WTC11 (cell line): ENCODE data around the gene CD19. TPM values are rescaled to one million over a fixed set of nuclear protein-coding genes. Genes with fewer than 3 reads are reported as not detected.

ENCODE experiments used
- ATAC-seq: fragments of 200-7000 bp; cut with Tn5 transposase; 2 replicates; pipeline ENCODE4 v1.10.0; 2021; ENCODE audit warnings: mild to moderate bottlenecking, moderate library complexity
- CTCF ChIA-PET: fragments of 300-600 bp; sonication (Branson Sonifier 250); formaldehyde crosslinking; loops from one replicate; lab custom pipeline; 2021; ENCODE audit warnings: antibody characterized with exemption; lab: Charles Lee
- POLR2A ChIA-PET: fragments of 350-600 bp; sonication (Branson Sonifier 250); formaldehyde crosslinking; loops from one replicate; lab custom pipeline; 2021; ENCODE audit warnings: antibody characterized with exemption; lab: Charles Lee
- DNase-seq: peaks from one replicate; pipeline ENCODE4 v3.0.0; 2021; ENCODE audit warnings: low spot score
- H3K27ac Mint-ChIP-seq: 2 replicates; pipeline ENCODE4 v1.8.0; 2021; ENCODE audit warnings: mixed read lengths
- H3K27me3 Mint-ChIP-seq: 2 replicates; pipeline ENCODE4 v1.8.0; 2021; ENCODE audit warnings: low read depth, mild to moderate bottlenecking, moderate library complexity, mixed read lengths
- H3K36me3 Mint-ChIP-seq: 2 replicates; pipeline ENCODE4 v1.8.0; 2021; ENCODE audit warnings: mixed read lengths
- H3K4me1 Mint-ChIP-seq: 2 replicates; pipeline ENCODE4 v1.8.0; 2022; ENCODE audit warnings: mixed read lengths
- H3K4me3 Mint-ChIP-seq: 2 replicates; pipeline ENCODE4 v1.8.0; 2021; ENCODE audit warnings: mild to moderate bottlenecking, moderate library complexity, mixed read lengths
- H3K9me3 Mint-ChIP-seq: 2 replicates; pipeline ENCODE4 v1.8.0; 2021; ENCODE audit warnings: mixed read lengths
- CREB1 ChIP-seq: sonication (generic); formaldehyde crosslinking; IDR thresholded peaks from 2 replicates; pipeline ENCODE4 v1.8.0; 2023; ENCODE audit warnings: mild to moderate bottlenecking, missing genetic modification reagents
- FOXP1 ChIP-seq: sonication (generic); formaldehyde crosslinking; IDR thresholded peaks from 2 replicates; pipeline ENCODE4 v1.8.0; 2022; ENCODE audit warnings: missing genetic modification reagents, mild to moderate bottlenecking, moderate library complexity, borderline replicate concordance
- GABPB1 ChIP-seq: sonication (generic); formaldehyde crosslinking; IDR thresholded peaks from 2 replicates; pipeline ENCODE4 v1.8.1; 2023; ENCODE audit warnings: mild to moderate bottlenecking, missing genetic modification reagents
- JAZF1 ChIP-seq: fragments of 250-450 bp; sonication (Bioruptor Pico); IDR thresholded peaks from 2 replicates; pipeline ENCODE4 v1.9.0; 2021; ENCODE audit warnings: moderate library complexity, mild to moderate bottlenecking, inconsistent platforms
- JUN ChIP-seq: sonication (generic); formaldehyde crosslinking; IDR thresholded peaks from 2 replicates; pipeline ENCODE4 v1.8.0; 2023; ENCODE audit warnings: mild to moderate bottlenecking, missing genetic modification reagents
- MXD4 ChIP-seq: fragments of 250-450 bp; sonication (Bioruptor Pico); IDR thresholded peaks from 2 replicates; pipeline ENCODE4 v1.8.0; 2021; ENCODE audit warnings: mild to moderate bottlenecking, moderate library complexity, borderline replicate concordance
- NR2C2 ChIP-seq: sonication (generic); formaldehyde crosslinking; IDR thresholded peaks from 2 replicates; pipeline ENCODE4 v1.8.0; 2022; ENCODE audit warnings: mild to moderate bottlenecking, missing genetic modification reagents
- RORB ChIP-seq: fragments of 250-450 bp; sonication (Bioruptor Pico); IDR thresholded peaks from 2 replicates; pipeline ENCODE4 v1.9.0; 2021; ENCODE audit warnings: mild to moderate bottlenecking
- SP1 ChIP-seq: sonication (generic); formaldehyde crosslinking; conservative IDR thresholded peaks from 2 replicates; pipeline ENCODE4 v1.8.1; 2022; ENCODE audit warnings: missing genetic modification reagents
- TEAD1 ChIP-seq: sonication (generic); formaldehyde crosslinking; IDR thresholded peaks from 2 replicates; pipeline ENCODE4 v1.8.0; 2022; ENCODE audit warnings: mild to moderate bottlenecking, missing genetic modification reagents
- TEAD4 ChIP-seq: sonication (generic); formaldehyde crosslinking; IDR thresholded peaks from 2 replicates; pipeline ENCODE4 v1.8.0; 2022; ENCODE audit warnings: mild to moderate bottlenecking, missing genetic modification reagents
- TP53 ChIP-seq: sonication (generic); formaldehyde crosslinking; IDR thresholded peaks from 2 replicates; pipeline ENCODE4 v1.8.1; 2023; ENCODE audit warnings: mild to moderate bottlenecking, missing genetic modification reagents
- ZNF121 ChIP-seq: sonication (generic); formaldehyde crosslinking; IDR thresholded peaks from 2 replicates; pipeline ENCODE4 v1.8.0; 2023; ENCODE audit warnings: missing genetic modification reagents
- ZNF423 ChIP-seq: fragments of 250-450 bp; sonication (Bioruptor Pico); IDR thresholded peaks from 2 replicates; pipeline ENCODE4 v2.1.2; 2022; ENCODE audit warnings: mild to moderate bottlenecking, moderate library complexity
- total RNA-seq: library from RNA; stranded (reverse); gene quantifications from 3 replicates; pipeline ENCODE4 v1.2.3, GENCODE V29; 2021
- TF ChIP-seq, protein P1 (sequence below): fragments of 250-450 bp; sonication (Bioruptor Pico); IDR thresholded peaks from 2 replicates; pipeline ENCODE4 v1.9.0; 2021; ENCODE audit warnings: mild to moderate bottlenecking
- TF ChIP-seq, protein P2 (sequence below): sonication (generic); formaldehyde crosslinking; IDR thresholded peaks from 2 replicates; pipeline ENCODE4 v1.8.1; 2023; ENCODE audit warnings: mild to moderate bottlenecking, moderate library complexity, missing genetic modification reagents
- TF ChIP-seq, protein P3 (sequence below): sonication (generic); formaldehyde crosslinking; IDR thresholded peaks from 2 replicates; pipeline ENCODE4 v1.8.0; 2022; ENCODE audit warnings: mild to moderate bottlenecking, missing genetic modification reagents
- TF ChIP-seq, protein P4 (sequence below): sonication (generic); formaldehyde crosslinking; IDR thresholded peaks from 2 replicates; pipeline ENCODE4 v1.8.1; 2022; ENCODE audit warnings: mild to moderate bottlenecking, moderate library complexity, missing genetic modification reagents
- TF ChIP-seq, protein P5 (sequence below): fragments of 250-450 bp; sonication (Bioruptor Pico); conservative IDR thresholded peaks from 2 replicates; pipeline ENCODE4 v1.9.0; 2021; ENCODE audit warnings: mild to moderate bottlenecking
- TF ChIP-seq, protein P6 (sequence below): fragments of 200-600 bp; IDR thresholded peaks from 2 replicates; pipeline ENCODE4 v1.8.0; 2022; ENCODE audit warnings: antibody characterized with exemption

The CD19 gene
- total RNA-seq, 1 experiment from 2014 or later: 0.90 TPM

DNA sequence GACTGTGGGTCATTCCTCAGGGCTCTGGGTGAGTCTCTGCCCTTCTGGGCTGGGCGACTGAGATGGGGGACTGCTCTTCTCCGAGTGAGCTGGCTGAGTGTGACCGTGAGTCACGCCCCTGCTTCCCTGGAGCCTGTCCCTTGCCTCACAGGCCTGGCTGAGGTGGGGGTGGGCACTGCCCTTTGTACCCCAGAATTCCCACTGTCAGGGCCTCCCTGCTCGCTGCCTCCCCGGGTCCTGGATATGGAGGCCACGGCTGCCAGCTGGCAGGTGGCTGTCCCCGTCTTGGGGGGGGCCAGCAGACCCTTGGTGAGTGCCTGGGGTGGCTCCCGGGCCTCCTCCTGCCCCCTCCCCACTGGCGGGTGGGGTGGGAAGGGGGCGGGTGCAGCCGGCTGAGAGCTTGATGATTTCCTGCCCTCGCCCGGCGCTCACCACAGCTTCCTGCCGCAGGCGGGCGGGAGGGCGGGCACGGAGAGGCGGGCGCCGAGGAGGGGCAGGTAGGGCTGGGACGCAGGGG, 52.9 kb downstream of the CD19 start, which contains the start of gene LAT (continued):
- TF ChIP-seq, protein P1, sequence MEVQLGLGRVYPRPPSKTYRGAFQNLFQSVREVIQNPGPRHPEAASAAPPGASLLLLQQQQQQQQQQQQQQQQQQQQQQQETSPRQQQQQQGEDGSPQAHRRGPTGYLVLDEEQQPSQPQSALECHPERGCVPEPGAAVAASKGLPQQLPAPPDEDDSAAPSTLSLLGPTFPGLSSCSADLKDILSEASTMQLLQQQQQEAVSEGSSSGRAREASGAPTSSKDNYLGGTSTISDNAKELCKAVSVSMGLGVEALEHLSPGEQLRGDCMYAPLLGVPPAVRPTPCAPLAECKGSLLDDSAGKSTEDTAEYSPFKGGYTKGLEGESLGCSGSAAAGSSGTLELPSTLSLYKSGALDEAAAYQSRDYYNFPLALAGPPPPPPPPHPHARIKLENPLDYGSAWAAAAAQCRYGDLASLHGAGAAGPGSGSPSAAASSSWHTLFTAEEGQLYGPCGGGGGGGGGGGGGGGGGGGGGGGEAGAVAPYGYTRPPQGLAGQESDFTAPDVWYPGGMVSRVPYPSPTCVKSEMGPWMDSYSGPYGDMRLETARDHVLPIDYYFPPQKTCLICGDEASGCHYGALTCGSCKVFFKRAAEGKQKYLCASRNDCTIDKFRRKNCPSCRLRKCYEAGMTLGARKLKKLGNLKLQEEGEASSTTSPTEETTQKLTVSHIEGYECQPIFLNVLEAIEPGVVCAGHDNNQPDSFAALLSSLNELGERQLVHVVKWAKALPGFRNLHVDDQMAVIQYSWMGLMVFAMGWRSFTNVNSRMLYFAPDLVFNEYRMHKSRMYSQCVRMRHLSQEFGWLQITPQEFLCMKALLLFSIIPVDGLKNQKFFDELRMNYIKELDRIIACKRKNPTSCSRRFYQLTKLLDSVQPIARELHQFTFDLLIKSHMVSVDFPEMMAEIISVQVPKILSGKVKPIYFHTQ: no peak
- no peak for TF ChIP-seq ZNF121 (CRISPR knock-in tag)
- TF ChIP-seq, protein P2, sequence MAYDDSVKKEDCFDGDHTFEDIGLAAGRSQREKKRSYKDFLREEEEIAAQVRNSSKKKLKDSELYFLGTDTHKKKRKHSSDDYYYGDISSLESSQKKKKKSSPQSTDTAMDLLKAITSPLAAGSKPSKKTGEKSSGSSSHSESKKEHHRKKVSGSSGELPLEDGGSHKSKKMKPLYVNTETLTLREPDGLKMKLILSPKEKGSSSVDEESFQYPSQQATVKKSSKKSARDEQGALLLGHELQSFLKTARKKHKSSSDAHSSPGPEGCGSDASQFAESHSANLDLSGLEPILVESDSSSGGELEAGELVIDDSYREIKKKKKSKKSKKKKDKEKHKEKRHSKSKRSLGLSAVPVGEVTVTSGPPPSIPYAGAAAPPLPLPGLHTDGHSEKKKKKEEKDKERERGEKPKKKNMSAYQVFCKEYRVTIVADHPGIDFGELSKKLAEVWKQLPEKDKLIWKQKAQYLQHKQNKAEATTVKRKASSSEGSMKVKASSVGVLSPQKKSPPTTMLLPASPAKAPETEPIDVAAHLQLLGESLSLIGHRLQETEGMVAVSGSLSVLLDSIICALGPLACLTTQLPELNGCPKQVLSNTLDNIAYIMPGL (CRISPR knock-in tag): no peak
- no peak for TF ChIP-seq TP53 (CRISPR knock-in tag)
- TF ChIP-seq SP1 (CRISPR knock-in tag): no peak
- TF ChIP-seq, protein P3, sequence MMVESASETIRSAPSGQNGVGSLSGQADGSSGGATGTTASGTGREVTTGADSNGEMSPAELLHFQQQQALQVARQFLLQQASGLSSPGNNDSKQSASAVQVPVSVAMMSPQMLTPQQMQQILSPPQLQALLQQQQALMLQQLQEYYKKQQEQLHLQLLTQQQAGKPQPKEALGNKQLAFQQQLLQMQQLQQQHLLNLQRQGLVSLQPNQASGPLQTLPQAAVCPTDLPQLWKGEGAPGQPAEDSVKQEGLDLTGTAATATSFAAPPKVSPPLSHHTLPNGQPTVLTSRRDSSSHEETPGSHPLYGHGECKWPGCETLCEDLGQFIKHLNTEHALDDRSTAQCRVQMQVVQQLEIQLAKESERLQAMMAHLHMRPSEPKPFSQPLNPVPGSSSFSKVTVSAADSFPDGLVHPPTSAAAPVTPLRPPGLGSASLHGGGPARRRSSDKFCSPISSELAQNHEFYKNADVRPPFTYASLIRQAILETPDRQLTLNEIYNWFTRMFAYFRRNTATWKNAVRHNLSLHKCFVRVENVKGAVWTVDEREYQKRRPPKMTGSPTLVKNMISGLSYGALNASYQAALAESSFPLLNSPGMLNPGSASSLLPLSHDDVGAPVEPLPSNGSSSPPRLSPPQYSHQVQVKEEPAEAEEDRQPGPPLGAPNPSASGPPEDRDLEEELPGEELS (CRISPR knock-in tag): no peak

DNA sequence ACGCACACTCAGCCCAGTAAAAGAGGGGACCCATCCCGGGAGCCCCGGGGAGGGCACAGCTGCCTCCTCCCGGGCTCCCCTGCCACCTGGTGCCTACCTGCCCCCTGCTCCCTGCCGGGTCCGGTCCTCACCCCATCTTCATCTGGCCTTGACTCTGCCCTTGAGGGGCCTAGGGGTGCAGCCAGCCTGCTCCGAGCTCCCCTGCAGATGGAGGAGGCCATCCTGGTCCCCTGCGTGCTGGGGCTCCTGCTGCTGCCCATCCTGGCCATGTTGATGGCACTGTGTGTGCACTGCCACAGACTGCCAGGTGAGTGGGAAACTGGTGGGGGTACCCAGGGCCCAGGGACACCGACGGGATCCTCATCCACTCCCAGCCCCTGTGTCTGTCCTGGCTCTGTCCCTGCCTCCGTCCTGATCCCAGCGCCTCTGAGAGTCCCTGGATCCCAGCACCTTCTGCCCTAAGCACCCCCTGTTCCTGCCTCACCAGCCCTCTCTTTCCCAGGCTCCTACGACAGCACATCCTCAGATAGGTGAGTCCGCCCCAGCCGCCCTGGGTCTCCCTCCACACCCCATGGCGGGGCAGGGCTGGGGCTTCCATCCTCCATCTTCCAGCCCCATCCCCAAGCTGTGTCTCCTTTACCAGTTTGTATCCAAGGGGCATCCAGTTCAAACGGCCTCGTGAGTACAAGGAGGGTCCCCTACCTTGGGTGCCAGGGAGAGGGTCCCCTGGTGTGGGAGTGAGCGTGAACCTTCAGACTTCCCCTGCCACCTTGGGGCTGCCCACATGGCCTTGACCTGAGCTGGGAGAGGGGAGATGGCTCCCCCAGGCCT, 53.7 kb downstream of the CD19 start:
- ChIA-PET POLR2A (no interaction called here), CTCF (no interaction called here)
- no peaks in the 10 kb centered on the region for H3K4me1 Mint-ChIP-seq
- no peak overlapping the region for H3K27ac Mint-ChIP-seq
- peaks cover 28% of the 10 kb centered on the region for H3K36me3 Mint-ChIP-seq
- no peak for TF ChIP-seq FOXP1
- TF ChIP-seq MXD4 (CRISPR knock-in tag): no peak
- TF ChIP-seq JUN (CRISPR knock-in tag): no peak
- TF ChIP-seq TEAD1 (CRISPR knock-in tag): no peak
- TF ChIP-seq CREB1 (CRISPR knock-in tag): no peak
- TF ChIP-seq, protein P4, sequence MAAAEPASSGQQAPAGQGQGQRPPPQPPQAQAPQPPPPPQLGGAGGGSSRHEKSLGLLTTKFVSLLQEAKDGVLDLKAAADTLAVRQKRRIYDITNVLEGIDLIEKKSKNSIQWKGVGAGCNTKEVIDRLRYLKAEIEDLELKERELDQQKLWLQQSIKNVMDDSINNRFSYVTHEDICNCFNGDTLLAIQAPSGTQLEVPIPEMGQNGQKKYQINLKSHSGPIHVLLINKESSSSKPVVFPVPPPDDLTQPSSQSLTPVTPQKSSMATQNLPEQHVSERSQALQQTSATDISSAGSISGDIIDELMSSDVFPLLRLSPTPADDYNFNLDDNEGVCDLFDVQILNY (CRISPR knock-in tag): no peak
- TF ChIP-seq NR2C2 (CRISPR knock-in tag): no peak
- TF ChIP-seq, protein P5, sequence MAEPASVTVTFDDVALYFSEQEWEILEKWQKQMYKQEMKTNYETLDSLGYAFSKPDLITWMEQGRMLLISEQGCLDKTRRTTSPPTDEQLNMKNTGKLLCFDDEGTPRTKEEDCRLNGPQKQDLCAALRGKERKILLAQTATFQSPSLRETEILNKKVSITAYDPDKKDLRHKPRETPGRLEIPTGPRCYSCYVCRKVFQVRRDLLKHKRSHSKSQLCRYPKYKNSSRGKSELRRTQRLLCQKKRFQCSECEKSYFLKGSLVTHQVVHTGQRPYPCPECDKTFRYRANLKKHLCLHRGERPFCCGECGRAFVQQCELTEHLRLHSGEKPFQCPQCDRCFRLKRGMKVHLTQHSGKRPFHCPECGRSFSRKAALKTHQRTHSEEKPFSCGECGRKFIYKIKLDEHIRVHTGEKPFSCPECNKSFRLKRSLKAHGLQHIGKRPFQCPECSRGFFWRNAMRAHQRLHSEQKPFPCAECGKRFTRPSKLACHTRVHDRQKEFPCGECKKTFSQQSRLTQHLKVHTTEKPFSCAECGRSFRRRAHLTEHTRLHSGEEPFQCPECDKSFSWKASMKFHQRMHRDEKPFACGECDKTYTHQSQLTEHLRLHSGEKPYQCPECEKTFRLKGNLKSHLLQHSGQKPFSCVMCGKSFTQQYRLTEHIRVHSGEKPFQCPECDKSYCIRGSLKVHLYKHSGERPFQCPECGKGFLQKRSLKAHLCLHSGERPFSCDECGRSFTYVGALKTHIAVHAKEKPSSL (CRISPR knock-in tag): no peak
- TF ChIP-seq, protein P6, sequence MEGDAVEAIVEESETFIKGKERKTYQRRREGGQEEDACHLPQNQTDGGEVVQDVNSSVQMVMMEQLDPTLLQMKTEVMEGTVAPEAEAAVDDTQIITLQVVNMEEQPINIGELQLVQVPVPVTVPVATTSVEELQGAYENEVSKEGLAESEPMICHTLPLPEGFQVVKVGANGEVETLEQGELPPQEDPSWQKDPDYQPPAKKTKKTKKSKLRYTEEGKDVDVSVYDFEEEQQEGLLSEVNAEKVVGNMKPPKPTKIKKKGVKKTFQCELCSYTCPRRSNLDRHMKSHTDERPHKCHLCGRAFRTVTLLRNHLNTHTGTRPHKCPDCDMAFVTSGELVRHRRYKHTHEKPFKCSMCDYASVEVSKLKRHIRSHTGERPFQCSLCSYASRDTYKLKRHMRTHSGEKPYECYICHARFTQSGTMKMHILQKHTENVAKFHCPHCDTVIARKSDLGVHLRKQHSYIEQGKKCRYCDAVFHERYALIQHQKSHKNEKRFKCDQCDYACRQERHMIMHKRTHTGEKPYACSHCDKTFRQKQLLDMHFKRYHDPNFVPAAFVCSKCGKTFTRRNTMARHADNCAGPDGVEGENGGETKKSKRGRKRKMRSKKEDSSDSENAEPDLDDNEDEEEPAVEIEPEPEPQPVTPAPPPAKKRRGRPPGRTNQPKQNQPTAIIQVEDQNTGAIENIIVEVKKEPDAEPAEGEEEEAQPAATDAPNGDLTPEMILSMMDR: no peak
- TF ChIP-seq RORB (CRISPR knock-in tag): no peak
- no peak for TF ChIP-seq JAZF1 (CRISPR knock-in tag)
- TF ChIP-seq ZNF423 (CRISPR knock-in tag): no peak
- TF ChIP-seq TEAD4 (CRISPR knock-in tag): no peak
- no peak for TF ChIP-seq GABPB1 (CRISPR knock-in tag)
- peaks cover 11% of the 10 kb centered on the region for H3K9me3 Mint-ChIP-seq
- DNase-seq (no peak), ATAC-seq (no peak)
- no peaks in the 10 kb centered on the region for H3K27me3 Mint-ChIP-seq
- H3K4me3 Mint-ChIP-seq: no peak overlapping the region
